SU-DHL-6 (cell line): ENCODE data around the gene HCFC1R1.

ENCODE experiments used
- H2AFZ ChIP-seq: fragments of 200-600 bp; sonication (generic); 2 replicates; pipeline ENCODE4 v1.6.1; 2014; ENCODE audit warnings: low read depth, mild to moderate bottlenecking, moderate library complexity, mixed read lengths, antibody characterized with exemption, low read length; ENCODE audit not compliant: severe bottlenecking
- H3F3A ChIP-seq: fragments of 200-600 bp; shearing (Covaris generic); 2 replicates; pipeline ENCODE4 v1.6.0; 2016; ENCODE audit warnings: antibody characterized with exemption, mild to moderate bottlenecking; ENCODE audit not compliant: insufficient read depth
- H3K27ac ChIP-seq: fragments of 200-600 bp; sonication (generic); 2 replicates; pipeline ENCODE4 v1.5.1; 2016; ENCODE audit warnings: low read depth, mild to moderate bottlenecking, low read length, moderate library complexity, mixed read lengths
- H3K27me3 ChIP-seq: fragments of 200-600 bp; sonication (generic), shearing (Covaris generic); 2 replicates; pipeline ENCODE4 v1.6.0; 2014; ENCODE audit warnings: mild to moderate bottlenecking, low read length
- H3K36me3 ChIP-seq: fragments of 200-600 bp; sonication (generic); 2 replicates; pipeline ENCODE4 v1.6.1; 2014; ENCODE audit warnings: mild to moderate bottlenecking, low read length, mixed read lengths
- H3K4me2 ChIP-seq: fragments of 300-600, 200-600 bp; shearing (Covaris generic), sonication (generic); 2 replicates; pipeline ENCODE4 v1.6.0; 2014; ENCODE audit warnings: low read length, low read depth, mild to moderate bottlenecking; ENCODE audit not compliant: poor library complexity, severe bottlenecking
- H3K4me3 ChIP-seq: fragments of 200-600 bp; sonication (generic); 2 replicates; pipeline ENCODE4 v1.5.1; 2014; ENCODE audit warnings: antibody characterized with exemption, low read length, mild to moderate bottlenecking, mixed read lengths; ENCODE audit not compliant: insufficient read depth, poor library complexity, severe bottlenecking
- H3K79me2 ChIP-seq: fragments of 200-600 bp; sonication (generic); 2 replicates; pipeline ENCODE4 v1.6.1; 2014; ENCODE audit warnings: mild to moderate bottlenecking, low read length, moderate library complexity; ENCODE audit not compliant: insufficient read depth
- H3K9ac ChIP-seq: fragments of 200-600 bp; sonication (generic); 2 replicates; pipeline ENCODE4 v1.7.0; 2014; ENCODE audit warnings: mild to moderate bottlenecking, low read length
- H3K9me2 ChIP-seq: fragments of 200-600 bp; sonication (generic); replicated peaks from 2 replicates; pipeline ENCODE4 v1.6.1; 2014; ENCODE audit warnings: low read length; ENCODE audit not compliant: insufficient read depth
- H3K9me3 ChIP-seq: fragments of 200-600 bp; sonication (generic); 2 replicates; pipeline ENCODE4 v1.6.1; 2014; ENCODE audit warnings: low read length, mixed read lengths; ENCODE audit not compliant: insufficient read depth
- H4K20me1 ChIP-seq: fragments of 200-600 bp; sonication (generic); 2 replicates; pipeline ENCODE4 v1.6.1; 2014; ENCODE audit warnings: low read depth, mild to moderate bottlenecking, antibody characterized with exemption, low read length, moderate library complexity, mixed read lengths
- CTCF ChIP-seq: fragments of 200-600 bp; sonication (generic); IDR thresholded peaks from one replicate; pipeline ENCODE4 v1.5.1; 2017; ENCODE audit warnings: antibody characterized with exemption, mild to moderate bottlenecking, low read length, moderate library complexity; ENCODE audit not compliant: insufficient read depth, poor library complexity, severe bottlenecking
- EZH2phosphoT487 ChIP-seq: fragments of 200-600 bp; sonication (generic), shearing (Covaris generic); conservative IDR thresholded peaks from 2 replicates; pipeline ENCODE4 v1.6.1; 2018; ENCODE audit warnings: mild to moderate bottlenecking, antibody characterized with exemption, low read length, moderate library complexity, mixed read lengths

The HCFC1R1 gene

GRCh38 chr16:3026609-3027488, 3.1 kb upstream of the HCFC1R1 start:
- Histone ChIP-seq H2AFZ (no peak overlapping the region), H3K79me2 (no peaks in the 10 kb centered on the region), H3K9ac (no peak overlapping the region), H4K20me1 (no peaks in the 10 kb centered on the region), H3K9me2 (no peaks in the 10 kb centered on the region), H3K9me3 (no peaks in the 10 kb centered on the region), H3F3A (peaks cover 14% of the 10 kb centered on the region), H3K27me3 (no peaks in the 10 kb centered on the region), H3K4me2 (no peak overlapping the region), H3K36me3 (no peaks in the 10 kb centered on the region), H3K27ac (no peak overlapping the region), H3K4me3 (no peak overlapping the region)
- no peak for TF ChIP-seq CTCF
- TF ChIP-seq EZH2phosphoT487: no peak

- H3K4me2 ChIP-seq: no peak overlapping the region
Observed at GRCh38 chr16:3026003-3026378, 2.2 kb upstream of the HCFC1R1 start.

GRCh38 chr16:3025032-3026002, 1.6 kb upstream of the HCFC1R1 start:
- H3K9me3 ChIP-seq: no peaks in the 10 kb centered on the region
- no peak overlapping the region for H3K27ac ChIP-seq
- H3K4me2 ChIP-seq: peak overlapping the region; percentile 97
- no peak overlapping the region for H3K9ac ChIP-seq
- H2AFZ ChIP-seq: no peak overlapping the region
- no peak overlapping the region for H3K4me3 ChIP-seq
- peaks cover 18% of the 10 kb centered on the region for H3F3A ChIP-seq
- H3K27me3 ChIP-seq: no peaks in the 10 kb centered on the region
- H3K79me2 ChIP-seq: no peaks in the 10 kb centered on the region
- TF ChIP-seq CTCF (no peak), EZH2phosphoT487 (no peak)
- H3K36me3 ChIP-seq: no peaks in the 10 kb centered on the region
- H3K9me2 ChIP-seq: no peaks in the 10 kb centered on the region
- H4K20me1 ChIP-seq: no peaks in the 10 kb centered on the region

More at GRCh38 chr16:3026003-3026378, 2.2 kb upstream of the HCFC1R1 start:
- Histone ChIP-seq H2AFZ (no peak overlapping the region), H3K36me3 (no peaks in the 10 kb centered on the region), H3K27me3 (no peaks in the 10 kb centered on the region), H4K20me1 (no peaks in the 10 kb centered on the region), H3K9ac (no peak overlapping the region), H3K27ac (no peak overlapping the region), H3K9me3 (no peaks in the 10 kb centered on the region), H3K9me2 (no peaks in the 10 kb centered on the region), H3K4me3 (no peak overlapping the region), H3K79me2 (no peaks in the 10 kb centered on the region), H3F3A (peaks cover 18% of the 10 kb centered on the region)
- no peak for TF ChIP-seq EZH2phosphoT487
- TF ChIP-seq CTCF: no peak
